Tibial artery (tissue), 4 donors: ENCODE data around the gene RAP2C.
A peak's percentile ranks its signal among the peaks of the same experiment; 100 is the strongest.

Experiments
- DNase-seq, 2 donors: peaks; one replicate each; pipeline ENCODE4 v3.0.0-alpha.2; 2019
- H3K27ac ChIP-seq, 2 donors: fragments of 200-600 bp; sonication (generic) in 1 of 2; 1 replicate in 1 of 2; 2 replicates in 1 of 2; pipeline ENCODE4 v1.5.1; 2018 to 2019; ENCODE audit warnings: mild to moderate bottlenecking in 1 of 2
- H3K27me3 ChIP-seq, 2 donors: fragments of 200-600 bp; sonication (generic) in 1 of 2; one replicate each; pipeline versions ENCODE4 v1.5.1 to v1.6.0; 2016 to 2019
- H3K36me3 ChIP-seq, 3 donors: fragments of 200-600 bp; sonication (generic) in 2 of 3; one replicate each; pipeline ENCODE4 v1.5.1; 2016 to 2019; ENCODE audit warnings: mild to moderate bottlenecking in 2 of 3
- H3K4me1 ChIP-seq, 4 donors: fragments of 200-600 bp; sonication (generic) in 2 of 4; 1 replicate in 3 of 4; 2 replicates in 1 of 4; pipeline ENCODE4 v1.5.1; 2016 to 2019
- H3K4me3 ChIP-seq, 2 donors: fragments of 200-600 bp; sonication (generic) in 1 of 2; 1 replicate in 1 of 2; 2 replicates in 1 of 2; pipeline ENCODE4 v1.5.1; 2018 to 2019; ENCODE audit warnings: mild to moderate bottlenecking in 2 of 2
- H3K9me3 ChIP-seq, 3 donors: fragments of 200-600 bp; sonication (generic) in 1 of 3; one replicate each; pipeline ENCODE4 v1.5.1; 2016 to 2019
- CTCF ChIP-seq, 2 experiments: fragments of 200-600 bp in 1 of 2; fragments of 450-650 bp in 1 of 2; IDR thresholded peaks; one replicate each; pipeline ENCODE4 v1.5.1; 2017 to 2019; ENCODE audit warnings: antibody characterized with exemption in 2 of 2, mild to moderate bottlenecking in 1 of 2, moderate library complexity in 1 of 2
- intact Hi-C: fragments of 100-400 bp; cut with DNase I; formaldehyde crosslinking; loops from one replicate; pipeline ENCODE4 v1.15.0; 2023; ENCODE audit warnings: low total_unique reads

RAP2C gene

GRCh38 chrX:132219343-132219768 lies at the start of gene RAP2C:
Gene RAP2C, minus strand, starts transcription at chrX:132219447. Its CDS starts 2,179 bp downstream, at chrX:132217268.
- Histone ChIP-seq H3K27ac (peak within 1 kb of the TSS; percentile 96 to 99), H3K4me1 (peaks cover 0 to 19% (median 2%) of the 10 kb centered on the region in 4 donors), H3K4me3 (peak within 1 kb of the TSS; percentile 84 to 92), H3K27me3 (no peaks in the 10 kb centered on the region), H3K36me3 (no peaks in the 10 kb centered on the region), H3K9me3 (no peaks in the 10 kb centered on the region)
- TF ChIP-seq CTCF (IDR thresholded peaks at IDR 0.05): peak; percentile 36 to 37
- intact Hi-C loops: loop anchor here (10.0 kb wide), 1 partner anchor 125 kb away; no protein-coding TSS in a partner anchor
- peak; percentile 81 to 83 for DNase-seq

- no peak for TF ChIP-seq CTCF (IDR thresholded peaks at IDR 0.05)
- no peaks in the 10 kb centered on the region for H3K4me1 ChIP-seq
- H3K4me3 ChIP-seq: no peak overlapping the region
- no peaks in the 10 kb centered on the region for H3K36me3 ChIP-seq
- intact Hi-C loops: no loop called here
- H3K27ac ChIP-seq: no peak overlapping the region
- H3K9me3 ChIP-seq: no peaks in the 10 kb centered on the region
- no peak for DNase-seq
- no peaks in the 10 kb centered on the region for H3K27me3 ChIP-seq
Observed at GRCh38 chrX:132267392-132267791, 48.1 kb upstream of the RAP2C start.

GRCh38 chrX:132266583-132267355 lies 47.5 kb upstream of the RAP2C start:
- intact Hi-C loops: no loop called here
- Histone ChIP-seq H3K27ac (no peak overlapping the region), H3K27me3 (no peaks in the 10 kb centered on the region), H3K4me3 (no peak overlapping the region), H3K9me3 (no peaks in the 10 kb centered on the region), H3K4me1 (no peaks in the 10 kb centered on the region), H3K36me3 (no peaks in the 10 kb centered on the region)
- DNase-seq: no peak
- no peak for TF ChIP-seq CTCF (IDR thresholded peaks at IDR 0.05)

- Histone ChIP-seq H3K27me3 (no peaks in the 10 kb centered on the region), H3K36me3 (no peaks in the 10 kb centered on the region), H3K4me1 (no peaks in the 10 kb centered on the region), H3K27ac (no peak overlapping the region), H3K9me3 (no peaks in the 10 kb centered on the region), H3K4me3 (no peak overlapping the region)
- intact Hi-C loops: no loop called here
- no peak for TF ChIP-seq CTCF (IDR thresholded peaks at IDR 0.05)
- no peak for DNase-seq
Observed at GRCh38 chrX:132263127-132263526, 43.9 kb upstream of the RAP2C start.

GRCh38 chrX:132258509-132258908 lies 39.3 kb upstream of the RAP2C start:
- no peak overlapping the region for H3K27ac ChIP-seq
- no peak for TF ChIP-seq CTCF (IDR thresholded peaks at IDR 0.05)
- H3K4me3 ChIP-seq: no peak overlapping the region
- no peaks in the 10 kb centered on the region for H3K27me3 ChIP-seq
- intact Hi-C loops: no loop called here
- no peaks in the 10 kb centered on the region for H3K9me3 ChIP-seq
- H3K4me1 ChIP-seq: no peaks in the 10 kb centered on the region
- no peaks in the 10 kb centered on the region for H3K36me3 ChIP-seq
- DNase-seq: no peak
